Upper lobe of left lung (tissue), 6 donors: ENCODE measurements around the gene RPS3A. TPM values are rescaled to one million over a fixed set of nuclear protein-coding genes. Genes with fewer than 3 reads are reported as not detected.

Experiments
- ATAC-seq, 2 donors: fragments of 200-7000 bp; cut with Tn5 transposase; one replicate each; pipeline ENCODE4 v1.9.1; 2022; ENCODE audit warnings: mild to moderate bottlenecking in 2 of 2, moderate library complexity in 2 of 2; ENCODE audit not compliant: low FRiP score in 2 of 2
- DNase-seq, 2 donors: peaks; one replicate each; pipeline ENCODE4 v3.0.0-alpha.2; 2019 to 2020
- H3K27ac ChIP-seq, 4 donors: fragments of 200-600 bp; sonication (generic); one replicate each; pipeline ENCODE4 v1.5.1; 2016 to 2019
- H3K27me3 ChIP-seq, 4 donors: fragments of 200-600 bp; sonication (generic); one replicate each; pipeline ENCODE4 v1.5.1; 2017 to 2019
- H3K36me3 ChIP-seq, 4 donors: fragments of 200-600 bp; sonication (generic); one replicate each; pipeline ENCODE4 v1.5.1; 2016 to 2019
- H3K4me1 ChIP-seq, 4 donors: fragments of 200-600 bp; sonication (generic); one replicate each; pipeline ENCODE4 v1.5.1; 2018 to 2019
- H3K4me3 ChIP-seq, 4 donors: fragments of 200-600 bp; sonication (generic); one replicate each; pipeline ENCODE4 v1.5.1; 2017 to 2019; ENCODE audit warnings: mild to moderate bottlenecking in 2 of 4, moderate library complexity in 1 of 4
- H3K9me3 ChIP-seq, 4 donors: fragments of 200-600 bp; sonication (generic); one replicate each; pipeline ENCODE4 v1.5.1; 2018 to 2019
- CTCF ChIP-seq, 6 experiments: fragments of 450-650 bp in 4 of 6; fragments of 200-600 bp in 2 of 6; sonication (generic) in 2 of 6; IDR thresholded peaks; one replicate each; pipeline ENCODE4 v1.5.1; 2016 to 2019; ENCODE audit warnings: antibody characterized with exemption in 6 of 6
- EP300 ChIP-seq, 4 donors: sonication (generic); formaldehyde crosslinking; IDR thresholded peaks; one replicate each; pipeline ENCODE4 v1.5.1; 2017; ENCODE audit warnings: antibody characterized with exemption in 4 of 4, control low read depth in 2 of 4
- POLR2A ChIP-seq, 4 donors: fragments of 450-650 bp; IDR thresholded peaks; one replicate each; pipeline ENCODE4 v1.5.1; 2016 to 2017; ENCODE audit warnings: antibody characterized with exemption in 4 of 4, mild to moderate bottlenecking in 2 of 4
- POLR2AphosphoS5 ChIP-seq, 2 donors: sonication (generic); formaldehyde crosslinking; IDR thresholded peaks; one replicate each; pipeline ENCODE4 v1.5.1; 2017; ENCODE audit warnings: antibody characterized with exemption in 2 of 2
- WGBS, 2 donors: methylation state at CpG; one replicate each; pipeline ENCODE4 v1.1.5; 2017 to 2018; 5-methylcytosine and 5-hydroxymethylcytosine counted together
- total RNA-seq, 6 donors: library from RNA; depleted of rRNA in 4 of 6; stranded (reverse); fragments of >200 nt in 4 of 6; gene quantifications; one replicate each; pipeline versions ENCODE4 v1.1.0 to v1.2.1, GENCODE V29; 2016 to 2021
- donor health status: DM: no; HTN: no; CAD: no; lungs with moderate emphysema.
- donor health status: DM: no; HTN: yes; CAD: no; lungs with severe emphysema.

RPS3A gene
- total RNA-seq, 6 donors from 2014 or later = 887 to 2,310 (median 1,343) TPM

GRCh38 chr4:151143162-151143561, 43.7 kb downstream of the RPS3A start:
- Histone ChIP-seq H3K4me3 (no peak overlapping the region), H3K36me3 (peaks cover 5 to 95% (median 16%) of the 10 kb centered on the region in 4 donors), H3K27ac (no peak overlapping the region), H3K9me3 (no peaks in the 10 kb centered on the region), H3K27me3 (no peaks in the 10 kb centered on the region), H3K4me1 (peaks cover 0 to 5% (median 0%) of the 10 kb centered on the region in 4 donors)
- WGBS, 2 donors = 61 to 68% methylated on average over 2 of the region's 2 CpGs
- ATAC-seq (peak in 1 of 2 donors; percentile 55), DNase-seq (no peak)
- TF ChIP-seq EP300 (IDR thresholded peaks at IDR 0.05) (no peak), CTCF (IDR thresholded peaks at IDR 0.05) (no peak), POLR2AphosphoS5 (IDR thresholded peaks at IDR 0.05) (no peak), POLR2A (IDR thresholded peaks at IDR 0.05) (no peak)

DNA sequence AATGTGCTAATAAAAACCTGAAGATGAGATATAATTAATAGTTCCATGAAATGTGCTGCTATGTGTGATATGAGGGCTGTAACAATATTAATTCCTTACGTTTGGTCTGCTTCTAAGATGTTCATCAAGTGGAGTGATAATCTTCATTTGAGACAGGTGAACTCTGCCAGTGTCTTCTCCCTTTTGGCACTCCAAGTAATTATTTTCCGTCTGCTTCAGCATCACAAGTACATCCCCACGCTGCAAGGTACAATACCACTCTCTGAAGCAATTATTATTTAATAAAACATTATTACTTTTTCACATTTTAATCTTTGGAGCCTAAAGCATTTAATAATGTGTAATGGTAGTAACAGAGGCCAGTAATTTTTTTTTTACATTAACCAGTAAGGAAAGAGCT, 44.4 kb downstream of the RPS3A start:
- no peaks in the 10 kb centered on the region for H3K27me3 ChIP-seq
- 95 to 98% methylated on average over 3 of the region's 3 CpGs for WGBS, 2 donors
- no peaks in the 10 kb centered on the region for H3K9me3 ChIP-seq
- ATAC-seq (no peak), DNase-seq (no peak)
- no peak overlapping the region for H3K4me3 ChIP-seq
- H3K36me3 ChIP-seq = peaks cover 5 to 96% (median 16%) of the 10 kb centered on the region in 4 donors
- peaks cover 0 to 5% (median 0%) of the 10 kb centered on the region in 4 donors for H3K4me1 ChIP-seq
- H3K27ac ChIP-seq = peak overlapping the region in 2 of 4 donors; percentile 27 to 60
- TF ChIP-seq POLR2A (IDR thresholded peaks at IDR 0.05) (no peak), CTCF (IDR thresholded peaks at IDR 0.05) (no peak), EP300 (IDR thresholded peaks at IDR 0.05) (no peak), POLR2AphosphoS5 (IDR thresholded peaks at IDR 0.05) (no peak)

GRCh38 chr4:151144329-151145072, 45.1 kb downstream of the RPS3A start:
- WGBS, 2 donors = 74 to 83% methylated on average over 4 to 5 of the region's 5 CpGs
- H3K36me3 ChIP-seq = peaks cover 3 to 96% (median 13%) of the 10 kb centered on the region in 4 donors
- peak overlapping the region in 3 of 4 donors; percentile 24 to 60 (median 27) for H3K27ac ChIP-seq
- H3K27me3 ChIP-seq = no peaks in the 10 kb centered on the region
- DNase-seq = no peak
- H3K9me3 ChIP-seq = no peaks in the 10 kb centered on the region
- peak in 1 of 2 donors; percentile 63 for ATAC-seq
- H3K4me1 ChIP-seq = peaks cover 0 to 5% (median 0%) of the 10 kb centered on the region in 4 donors
- H3K4me3 ChIP-seq = no peak overlapping the region
- TF ChIP-seq POLR2AphosphoS5 (IDR thresholded peaks at IDR 0.05) (no peak), EP300 (IDR thresholded peaks at IDR 0.05) (no peak)

DNA sequence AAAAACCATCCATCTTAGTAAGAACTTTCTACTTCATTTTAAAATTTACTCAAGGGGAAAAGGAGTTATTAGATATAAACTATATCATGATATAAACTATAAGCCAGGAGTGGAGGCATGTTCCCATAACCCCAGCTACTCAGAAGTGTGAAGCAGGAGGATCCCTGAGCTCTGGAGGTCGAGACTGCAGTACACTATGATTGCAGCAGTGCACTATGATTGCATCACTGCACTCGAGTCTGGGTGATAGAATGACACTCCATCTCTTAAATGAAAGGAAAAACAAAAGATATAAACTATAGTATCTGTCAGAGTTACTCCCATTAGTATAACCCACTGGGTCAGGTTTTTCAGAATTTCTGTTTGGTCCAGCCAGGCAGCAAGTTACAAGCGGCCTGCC, 47.6 kb downstream of the RPS3A start:
- no peak for DNase-seq
- 58 to 73% methylated on average over 3 of the region's 3 CpGs for whole genome bisulfite sequencing, 2 donors

More for the DNA sequence above, 47.6 kb downstream of the RPS3A start:
- H3K27ac ChIP-seq = peak overlapping the region in 1 of 4 donors; percentile 48
- no peak overlapping the region for H3K4me3 ChIP-seq
- H3K36me3 ChIP-seq = peaks cover 0 to 73% (median 7%) of the 10 kb centered on the region in 4 donors
- peaks cover 4 to 12% (median 7%) of the 10 kb centered on the region in 4 donors for H3K4me1 ChIP-seq
- H3K9me3 ChIP-seq = no peaks in the 10 kb centered on the region
- TF ChIP-seq CTCF (IDR thresholded peaks at IDR 0.05) = no peak
- TF ChIP-seq POLR2A (IDR thresholded peaks at IDR 0.05) = no peak
- no peak for TF ChIP-seq EP300 (IDR thresholded peaks at IDR 0.05)
- TF ChIP-seq POLR2AphosphoS5 (IDR thresholded peaks at IDR 0.05) = no peak
- no peak for ATAC-seq
- H3K27me3 ChIP-seq = no peaks in the 10 kb centered on the region
